Left ventricle myocardium inferior (tissue), 1 donor: ENCODE measurements around the gene PDGFC. TPM values are rescaled to one million over a fixed set of nuclear protein-coding genes. Genes with fewer than 3 reads are reported as not detected.

Experiments used
- DNase-seq: peaks from one replicate; pipeline ENCODE4 v3.0.0-alpha.2; 2020
- H3K27ac ChIP-seq: fragments of 200-600 bp; replicated peaks from 2 replicates; pipeline ENCODE4 v1.8.0; 2021
- H3K27me3 ChIP-seq: fragments of 200-600 bp; 2 replicates; pipeline ENCODE4 v1.8.0; 2021; ENCODE audit warnings: low read depth
- H3K36me3 ChIP-seq: fragments of 200-600 bp; 2 replicates; pipeline ENCODE4 v1.8.0; 2021
- H3K4me1 ChIP-seq: fragments of 200-600 bp; 2 replicates; pipeline ENCODE4 v1.8.0; 2021
- H3K4me3 ChIP-seq: fragments of 200-600 bp; 2 replicates; pipeline ENCODE4 v1.8.0; 2021; ENCODE audit warnings: mild to moderate bottlenecking, moderate library complexity
- H3K9me3 ChIP-seq: fragments of 200-600 bp; replicated peaks from 2 replicates; pipeline ENCODE4 v1.8.0; 2021
- CTCF ChIP-seq: fragments of 200-600 bp; IDR thresholded peaks from 2 replicates; pipeline ENCODE4 v1.8.0; 2021; ENCODE audit warnings: antibody characterized with exemption, mild to moderate bottlenecking, borderline replicate concordance
- intact Hi-C: fragments of 100-400 bp; cut with micrococcal nuclease; formaldehyde crosslinking; loops from one replicate; pipeline ENCODE4 v1.11.0; 2022
- total RNA-seq: library from RNA; stranded (reverse); fragmentation: NEBNext Ultra II Directional; extraction: Animal tissue kit (Norgen Biotek cat#: 25700); gene quantifications from one replicate; pipeline ENCODE4 v1.2.1, GENCODE V29; 2021
- donor health status: DM: no; HTN: yes; CAD: no; lungs with severe emphysema.

PDGFC gene
- total RNA-seq, 1 donor from 2014 or later: 12.9 TPM

- Histone ChIP-seq H3K4me1 (no peaks in the 10 kb centered on the region), H3K27me3 (no peaks in the 10 kb centered on the region), H3K4me3 (no peak overlapping the region), H3K36me3 (no peaks in the 10 kb centered on the region), H3K9me3 (peaks cover 24% of the 10 kb centered on the region), H3K27ac (no peak overlapping the region)
- no peak for TF ChIP-seq CTCF
- DNase-seq: no peak
- intact Hi-C loops: no loop called here
Observed at GRCh38 chr4:156738766-156739165, 232.8 kb downstream of the PDGFC start.

- peaks cover 36% of the 10 kb centered on the region for H3K9me3 ChIP-seq
- no peak for TF ChIP-seq CTCF
- H3K27me3 ChIP-seq: no peaks in the 10 kb centered on the region
- DNase-seq: no peak
- H3K27ac ChIP-seq: no peak overlapping the region
- H3K4me3 ChIP-seq: no peak overlapping the region
- H3K36me3 ChIP-seq: no peaks in the 10 kb centered on the region
- H3K4me1 ChIP-seq: no peaks in the 10 kb centered on the region
- intact Hi-C loops: no loop called here
Observed at GRCh38 chr4:156734965-156735895, 236.4 kb downstream of the PDGFC start.

- no peak for TF ChIP-seq CTCF
- intact Hi-C loops: no loop called here
- Histone ChIP-seq H3K9me3 (peaks cover 36% of the 10 kb centered on the region), H3K36me3 (no peaks in the 10 kb centered on the region), H3K27me3 (no peaks in the 10 kb centered on the region), H3K27ac (no peak overlapping the region), H3K4me1 (no peaks in the 10 kb centered on the region), H3K4me3 (no peak overlapping the region)
- DNase-seq: no peak
Observed at GRCh38 chr4:156733582-156733981, 238.0 kb downstream of the PDGFC start.

- Histone ChIP-seq H3K27me3 (no peaks in the 10 kb centered on the region), H3K4me3 (no peak overlapping the region), H3K4me1 (no peaks in the 10 kb centered on the region), H3K9me3 (peaks cover 27% of the 10 kb centered on the region), H3K36me3 (no peaks in the 10 kb centered on the region), H3K27ac (no peak overlapping the region)
- no peak for TF ChIP-seq CTCF
- DNase-seq: no peak
- intact Hi-C loops: no loop called here
Observed at GRCh38 chr4:156732634-156733033, 239.0 kb downstream of the PDGFC start.

- intact Hi-C loops: no loop called here
- Histone ChIP-seq H3K27ac (no peak overlapping the region), H3K36me3 (no peaks in the 10 kb centered on the region)
Observed at GRCh38 chr4:156729416-156729815, 242.2 kb downstream of the PDGFC start.

More at GRCh38 chr4:156729416-156729815, 242.2 kb downstream of the PDGFC start:
- no peaks in the 10 kb centered on the region for H3K4me1 ChIP-seq
- no peak for DNase-seq
- no peak overlapping the region for H3K4me3 ChIP-seq
- TF ChIP-seq CTCF: no peak
- no peaks in the 10 kb centered on the region for H3K27me3 ChIP-seq
- peaks cover 25% of the 10 kb centered on the region for H3K9me3 ChIP-seq
